ENCODE results near the gene PLEKHA7.

GRCh38 chr11:16986434-16987204, 27.6 kb downstream of the PLEKHA7 start:
- TF ChIP-seq CTCF (IDR thresholded peaks at IDR 0.05) (no peak), HMGXB4 (CRISPR knock-in tag; IDR thresholded peaks at IDR 0.05) (no peak), E2F4 (CRISPR knock-in tag; IDR thresholded peaks at IDR 0.05; ENCODE audit: borderline replicate concordance, low read depth) (no peak), MYBL2 (CRISPR knock-in tag; IDR thresholded peaks at IDR 0.05) (no peak), AFF4 (CRISPR knock-in tag; IDR thresholded peaks at IDR 0.05; ENCODE audit: borderline replicate concordance) (no peak), TP53 (CRISPR knock-in tag; IDR thresholded peaks at IDR 0.05) (no peak), USF1 (CRISPR knock-in tag; IDR thresholded peaks at IDR 0.05) (no peak), NFATC4 (CRISPR knock-in tag; IDR thresholded peaks at IDR 0.05) (no peak), PRRX2 (CRISPR knock-in tag; IDR thresholded peaks at IDR 0.05) (no peak), USF2 (CRISPR knock-in tag; IDR thresholded peaks at IDR 0.05) (no peak), TCF7 (CRISPR knock-in tag; IDR thresholded peaks at IDR 0.05; ENCODE audit: low read depth) (no peak), GABPB1 (CRISPR knock-in tag; IDR thresholded peaks at IDR 0.05) (no peak)

All from WTC11 (cell line).